C4-2B (cell line): ENCODE results near the gene DLG2.

Experiments
- H3K27ac ChIP-seq: fragments of 450-650 bp; 2 replicates; pipeline ENCODE4 v1.5.1; 2017
- ZFX ChIP-seq: fragments of 450-650 bp; IDR thresholded peaks from 2 replicates; pipeline ENCODE4 v1.6.1; 2017
- TF ChIP-seq, protein P1 (sequence below): fragments of 450-650 bp; conservative IDR thresholded peaks from 2 replicates; pipeline ENCODE4 v1.5.1; 2017; ENCODE audit warnings: mild to moderate bottlenecking

The DLG2 gene

DNA sequence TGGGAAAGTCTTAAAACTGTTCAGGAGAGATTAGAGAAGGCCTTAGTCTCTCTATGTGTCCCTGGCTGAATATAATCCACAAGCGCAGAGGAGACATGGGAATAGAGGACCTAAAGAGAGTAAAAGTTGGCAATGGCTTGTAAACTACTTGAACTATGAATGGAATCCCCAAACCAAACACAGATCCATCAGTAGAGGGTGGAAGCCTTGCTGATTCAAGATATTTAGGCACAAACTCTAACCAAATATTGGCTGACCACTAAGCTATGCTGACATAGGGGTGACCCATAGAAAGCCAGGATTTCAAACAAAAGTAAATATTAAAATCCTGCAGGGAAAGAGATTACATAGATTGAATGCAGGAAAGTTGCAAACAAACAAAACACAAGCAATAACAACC lies 439.2 kb downstream of the DLG2 start:
- H3K27ac ChIP-seq: no peak overlapping the region
- TF ChIP-seq ZFX: no peak
- TF ChIP-seq, protein P1, sequence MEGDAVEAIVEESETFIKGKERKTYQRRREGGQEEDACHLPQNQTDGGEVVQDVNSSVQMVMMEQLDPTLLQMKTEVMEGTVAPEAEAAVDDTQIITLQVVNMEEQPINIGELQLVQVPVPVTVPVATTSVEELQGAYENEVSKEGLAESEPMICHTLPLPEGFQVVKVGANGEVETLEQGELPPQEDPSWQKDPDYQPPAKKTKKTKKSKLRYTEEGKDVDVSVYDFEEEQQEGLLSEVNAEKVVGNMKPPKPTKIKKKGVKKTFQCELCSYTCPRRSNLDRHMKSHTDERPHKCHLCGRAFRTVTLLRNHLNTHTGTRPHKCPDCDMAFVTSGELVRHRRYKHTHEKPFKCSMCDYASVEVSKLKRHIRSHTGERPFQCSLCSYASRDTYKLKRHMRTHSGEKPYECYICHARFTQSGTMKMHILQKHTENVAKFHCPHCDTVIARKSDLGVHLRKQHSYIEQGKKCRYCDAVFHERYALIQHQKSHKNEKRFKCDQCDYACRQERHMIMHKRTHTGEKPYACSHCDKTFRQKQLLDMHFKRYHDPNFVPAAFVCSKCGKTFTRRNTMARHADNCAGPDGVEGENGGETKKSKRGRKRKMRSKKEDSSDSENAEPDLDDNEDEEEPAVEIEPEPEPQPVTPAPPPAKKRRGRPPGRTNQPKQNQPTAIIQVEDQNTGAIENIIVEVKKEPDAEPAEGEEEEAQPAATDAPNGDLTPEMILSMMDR: no peak

DNA sequence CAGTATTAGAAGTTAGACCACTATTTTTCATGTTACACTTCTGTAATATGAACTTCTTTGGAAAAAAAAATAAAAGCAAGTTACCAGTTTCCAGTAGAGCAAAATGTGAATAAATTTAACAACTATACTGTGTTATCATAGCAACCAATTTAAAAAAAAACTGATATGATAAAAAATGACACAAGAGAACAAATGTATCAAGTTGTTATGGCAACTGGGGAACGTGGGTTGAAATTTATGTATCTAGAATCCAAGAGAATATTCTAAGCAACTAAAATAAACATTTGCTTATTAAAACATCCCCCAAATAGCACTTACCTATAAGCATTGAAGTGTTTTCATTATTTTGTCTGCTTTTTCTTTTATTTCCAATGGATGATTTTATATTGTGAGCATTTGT lies 442.4 kb downstream of the DLG2 start:
- no peak overlapping the region for H3K27ac ChIP-seq
- no peak for TF ChIP-seq ZFX
- TF ChIP-seq, protein P1: no peak

DNA sequence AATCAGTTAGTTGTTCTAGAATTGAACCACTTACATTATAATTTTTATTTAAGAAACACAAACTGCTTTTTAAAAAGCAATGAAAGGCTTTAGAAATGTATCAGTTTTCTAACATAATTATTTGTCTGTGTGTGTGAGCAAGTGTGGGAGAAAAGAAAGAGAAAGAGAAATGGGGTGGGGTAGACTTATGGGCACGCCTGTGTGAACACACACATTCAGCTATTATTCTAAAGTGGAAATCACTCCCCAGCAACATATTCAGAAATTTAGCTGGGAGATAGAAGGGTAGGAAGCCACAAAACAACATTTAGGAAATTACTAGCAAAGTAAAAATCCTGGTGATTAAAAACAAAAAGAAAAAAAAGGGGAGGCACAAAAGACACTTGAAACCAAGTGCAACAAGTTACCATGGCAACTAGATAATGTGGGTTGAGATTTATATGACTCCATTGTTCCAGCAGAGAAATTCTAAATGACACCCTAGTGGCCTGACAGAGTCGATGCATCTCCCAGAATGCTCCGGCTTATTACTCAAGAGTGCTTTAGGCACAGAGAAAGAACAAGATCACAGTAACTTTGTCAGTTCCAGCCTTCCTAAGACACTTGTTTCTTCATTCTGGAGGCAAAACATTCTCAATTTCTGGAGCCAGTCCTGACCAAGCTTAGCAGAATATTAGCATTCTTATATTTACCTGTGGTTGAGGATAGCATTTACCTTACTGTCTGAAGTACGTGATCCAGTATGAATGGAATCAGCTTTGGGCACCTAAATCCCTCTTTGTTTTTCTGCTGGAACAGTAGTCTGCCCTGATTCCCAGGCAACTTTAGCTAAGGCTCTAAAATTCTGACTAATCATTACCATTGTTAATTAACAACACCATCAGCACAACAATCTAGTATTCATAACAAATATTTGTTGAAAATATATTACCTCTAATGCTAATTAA lies 444.4 kb downstream of the DLG2 start:
- TF ChIP-seq, protein P1: peak; percentile 69
- TF ChIP-seq ZFX: no peak
- no peak overlapping the region for H3K27ac ChIP-seq

DNA sequence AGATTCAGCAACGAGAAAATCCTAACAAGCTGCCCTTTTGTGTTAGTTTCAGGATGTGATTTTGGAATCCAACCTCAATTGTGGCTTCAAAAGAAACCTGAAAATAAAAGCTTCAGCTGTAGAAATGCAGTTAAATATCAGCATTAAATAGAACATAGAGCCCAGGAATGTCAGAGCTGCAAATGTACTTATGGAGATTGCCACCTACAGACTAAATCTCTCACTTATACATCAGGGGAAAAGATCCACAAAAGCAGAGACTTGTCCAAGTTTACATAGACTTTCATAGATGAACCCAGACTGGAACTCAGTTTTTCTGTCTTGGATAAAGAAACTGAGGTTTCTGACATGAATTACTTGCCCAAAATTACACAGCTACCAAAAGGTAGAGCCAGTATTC lies 446.6 kb downstream of the DLG2 start:
- TF ChIP-seq, protein P1: no peak
- TF ChIP-seq ZFX: no peak
- no peak overlapping the region for H3K27ac ChIP-seq

DNA sequence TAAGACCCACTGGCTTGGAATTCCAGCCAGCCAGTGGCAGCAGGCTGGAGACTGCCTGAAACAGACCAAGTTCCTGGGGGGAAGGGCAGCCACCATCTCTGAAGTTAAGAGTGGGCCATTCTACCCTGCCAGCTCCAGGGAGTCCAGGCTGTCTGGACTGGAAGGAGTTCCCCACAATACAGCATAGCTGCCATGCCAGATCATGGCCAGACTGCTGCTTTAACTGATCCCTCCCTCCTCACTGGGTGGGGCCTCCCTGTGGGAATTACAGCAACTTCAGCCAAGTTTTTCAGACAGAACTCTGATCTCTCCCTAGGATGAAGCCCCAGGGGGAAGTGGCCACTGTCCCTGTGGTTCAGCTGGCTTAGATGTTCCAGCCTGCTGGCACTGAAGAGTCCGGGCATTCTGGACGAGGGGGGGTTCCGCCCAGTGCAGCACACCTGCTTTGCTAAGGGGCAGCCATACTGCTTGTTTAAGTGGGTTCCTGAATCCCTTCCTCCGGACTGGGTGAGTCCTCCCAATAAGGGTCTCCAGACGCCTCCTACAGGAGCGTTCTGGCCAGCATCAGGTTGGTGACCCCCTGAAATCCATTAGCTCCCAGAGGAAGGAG lies 455.4 kb downstream of the DLG2 start:
- TF ChIP-seq, protein P1: no peak
- no peak for TF ChIP-seq ZFX
- H3K27ac ChIP-seq: no peak overlapping the region

DNA sequence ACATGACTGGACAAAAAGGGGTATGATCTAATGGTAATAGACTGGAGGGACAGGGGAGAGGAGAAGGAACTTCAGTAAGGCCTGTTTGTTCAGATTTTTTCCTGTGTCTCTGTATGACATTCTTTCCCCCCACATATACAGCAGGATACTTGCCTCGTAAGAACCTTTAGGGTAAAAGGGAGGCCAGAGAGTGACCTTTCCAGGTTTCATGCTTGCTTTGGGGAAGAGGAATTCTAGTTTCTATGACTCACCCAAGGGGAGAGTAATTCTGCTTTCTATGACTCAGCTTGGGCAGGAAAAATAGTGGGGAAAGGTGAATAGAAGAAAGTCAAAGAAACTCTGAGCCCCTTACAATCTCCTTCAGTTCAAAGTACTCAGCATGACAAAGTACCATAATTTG lies 457.0 kb downstream of the DLG2 start:
- TF ChIP-seq ZFX: no peak
- TF ChIP-seq, protein P1: no peak
- H3K27ac ChIP-seq: no peak overlapping the region

DNA sequence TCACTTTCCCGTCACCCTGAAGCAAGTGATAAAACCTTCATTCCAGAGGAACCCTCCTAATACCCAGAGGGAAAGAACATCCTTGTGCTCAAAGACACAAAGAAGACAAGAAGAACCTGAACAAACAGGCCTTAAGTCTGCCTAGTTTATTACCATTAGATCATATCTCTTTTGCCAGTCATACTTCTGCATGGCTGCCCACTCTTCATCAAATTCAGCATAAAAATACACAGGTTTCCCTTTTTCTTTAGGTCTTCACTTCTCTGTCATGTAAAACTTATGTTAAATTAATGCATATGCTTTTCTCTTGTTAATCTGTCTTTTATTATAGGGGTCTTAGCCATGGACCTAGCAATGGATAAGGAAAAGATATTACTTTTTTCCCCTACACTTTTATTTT lies 459.7 kb downstream of the DLG2 start:
- TF ChIP-seq, protein P1: no peak
- TF ChIP-seq ZFX: no peak
- no peak overlapping the region for H3K27ac ChIP-seq
